Measurements from ENCODE around the gene ACSL4. TPM values are rescaled to one million over a fixed set of nuclear protein-coding genes. Genes with fewer than 3 reads are reported as not detected.

Gene ACSL4
- total RNA-seq, 1 donor from 2014 or later = 41.1 TPM

DNA sequence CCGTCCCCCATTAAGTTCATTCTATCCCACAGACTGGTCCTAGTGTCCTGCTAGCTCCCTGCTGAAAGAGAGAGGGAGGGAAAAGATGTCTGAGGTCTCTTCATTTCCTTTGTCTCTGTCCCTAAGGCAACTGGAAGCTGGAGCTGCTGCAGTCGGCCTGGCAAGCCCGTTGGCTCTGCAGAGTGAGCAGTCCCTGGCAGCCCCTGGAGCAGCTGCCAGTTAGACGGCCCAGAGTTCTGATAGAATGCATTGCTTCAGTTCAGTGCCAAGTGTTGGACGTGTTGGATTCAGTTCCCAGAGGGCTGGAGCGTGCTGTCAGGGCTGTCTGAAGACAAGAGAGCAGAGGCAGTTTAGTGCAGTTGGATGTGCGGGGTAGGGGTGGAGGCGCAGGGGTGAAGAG lies 109.1 kb downstream of the ACSL4 start:
- Histone ChIP-seq H3K9me3 (replicated peaks) (no peaks in the 10 kb centered on the region), H3K27me3 (ENCODE audit: low read depth) (no peaks in the 10 kb centered on the region), H3K27ac (replicated peaks) (peak overlapping the region; percentile 5), H3K4me1 (no peaks in the 10 kb centered on the region), H3K4me3 (no peak overlapping the region), H3K36me3 (no peaks in the 10 kb centered on the region)
- TF ChIP-seq, protein P1, sequence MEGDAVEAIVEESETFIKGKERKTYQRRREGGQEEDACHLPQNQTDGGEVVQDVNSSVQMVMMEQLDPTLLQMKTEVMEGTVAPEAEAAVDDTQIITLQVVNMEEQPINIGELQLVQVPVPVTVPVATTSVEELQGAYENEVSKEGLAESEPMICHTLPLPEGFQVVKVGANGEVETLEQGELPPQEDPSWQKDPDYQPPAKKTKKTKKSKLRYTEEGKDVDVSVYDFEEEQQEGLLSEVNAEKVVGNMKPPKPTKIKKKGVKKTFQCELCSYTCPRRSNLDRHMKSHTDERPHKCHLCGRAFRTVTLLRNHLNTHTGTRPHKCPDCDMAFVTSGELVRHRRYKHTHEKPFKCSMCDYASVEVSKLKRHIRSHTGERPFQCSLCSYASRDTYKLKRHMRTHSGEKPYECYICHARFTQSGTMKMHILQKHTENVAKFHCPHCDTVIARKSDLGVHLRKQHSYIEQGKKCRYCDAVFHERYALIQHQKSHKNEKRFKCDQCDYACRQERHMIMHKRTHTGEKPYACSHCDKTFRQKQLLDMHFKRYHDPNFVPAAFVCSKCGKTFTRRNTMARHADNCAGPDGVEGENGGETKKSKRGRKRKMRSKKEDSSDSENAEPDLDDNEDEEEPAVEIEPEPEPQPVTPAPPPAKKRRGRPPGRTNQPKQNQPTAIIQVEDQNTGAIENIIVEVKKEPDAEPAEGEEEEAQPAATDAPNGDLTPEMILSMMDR (IDR thresholded peaks at IDR 0.05; ENCODE audit: borderline replicate concordance) = no peak
- intact Hi-C loops (cut with micrococcal nuclease) = no loop called here
- peak; percentile 16 for DNase-seq

DNA sequence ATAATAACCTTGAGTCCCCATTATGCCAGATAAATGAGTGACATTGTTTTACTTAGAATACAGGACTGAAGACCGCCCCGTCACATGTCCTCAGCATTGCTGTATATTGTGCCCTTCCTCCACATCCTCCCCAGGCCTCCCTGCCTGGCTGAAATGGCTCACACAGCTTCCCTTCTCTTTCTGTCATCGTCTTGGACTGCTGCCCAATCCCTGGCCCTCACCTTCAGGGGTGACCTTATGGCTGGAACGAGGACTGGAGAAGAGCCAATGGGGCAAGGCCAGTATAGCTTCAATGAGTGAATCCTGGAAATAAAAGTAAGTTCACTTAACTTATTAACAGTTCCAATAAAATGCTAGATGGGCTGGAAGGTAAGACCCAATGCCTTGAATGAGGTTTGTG lies 110.8 kb downstream of the ACSL4 start:
- TF ChIP-seq, protein P1 (IDR thresholded peaks at IDR 0.05; ENCODE audit: borderline replicate concordance) = no peak
- Histone ChIP-seq H3K27me3 (ENCODE audit: low read depth) (no peaks in the 10 kb centered on the region), H3K4me3 (no peak overlapping the region), H3K36me3 (no peaks in the 10 kb centered on the region), H3K4me1 (no peaks in the 10 kb centered on the region), H3K27ac (replicated peaks) (no peak overlapping the region), H3K9me3 (replicated peaks) (no peaks in the 10 kb centered on the region)
- intact Hi-C loops (cut with micrococcal nuclease) = no loop called here
- peak; percentile 31 for DNase-seq

DNA sequence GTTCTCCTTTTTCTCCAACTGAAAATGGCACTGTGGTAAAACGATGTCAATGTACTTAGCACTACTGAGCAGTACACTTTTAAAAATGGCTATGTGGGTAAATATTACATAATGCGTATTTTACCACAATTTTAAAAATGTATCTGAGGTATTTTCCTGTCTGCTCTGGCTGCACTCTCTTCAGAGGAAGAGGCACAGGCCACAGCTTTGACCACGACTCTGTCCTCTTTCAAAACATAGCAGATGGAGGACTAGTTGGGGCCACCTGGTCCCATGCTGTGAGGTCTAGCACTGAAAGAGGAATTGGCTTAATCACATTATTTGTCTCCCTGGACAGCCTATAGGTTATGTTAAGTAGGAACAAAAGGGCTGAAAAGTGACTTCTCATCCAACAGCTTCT lies 113.3 kb downstream of the ACSL4 start:
- H3K27me3 ChIP-seq (ENCODE audit: low read depth) = no peaks in the 10 kb centered on the region
- intact Hi-C loops (cut with micrococcal nuclease) = no loop called here
- no peak overlapping the region for H3K4me3 ChIP-seq
- no peaks in the 10 kb centered on the region for H3K36me3 ChIP-seq
- no peaks in the 10 kb centered on the region for H3K4me1 ChIP-seq
- no peak for DNase-seq
- TF ChIP-seq, protein P1 (IDR thresholded peaks at IDR 0.05; ENCODE audit: borderline replicate concordance) = no peak
- H3K9me3 ChIP-seq (replicated peaks) = no peaks in the 10 kb centered on the region
- H3K27ac ChIP-seq (replicated peaks) = no peak overlapping the region

DNA sequence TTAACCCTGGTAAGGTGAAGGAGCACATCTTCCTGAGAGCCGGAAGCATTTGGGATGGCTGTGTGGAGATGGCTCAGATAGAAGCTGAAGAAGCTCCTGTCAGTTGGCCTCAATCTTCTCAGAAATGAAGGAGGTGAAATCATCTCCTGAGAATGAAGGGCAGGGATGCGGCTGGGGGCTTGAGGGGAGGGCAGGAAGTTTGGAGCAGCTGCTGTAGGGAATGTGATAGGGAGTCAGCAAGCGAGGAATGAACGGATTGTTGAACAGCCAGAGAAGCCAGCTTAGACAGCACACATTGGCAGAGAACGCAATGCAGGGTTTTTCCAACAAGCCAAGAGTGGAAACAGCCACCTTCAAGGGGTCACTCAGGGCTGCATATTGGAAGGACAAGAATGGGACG lies 118.1 kb downstream of the ACSL4 start:
- Histone ChIP-seq H3K27ac (replicated peaks) (no peak overlapping the region), H3K4me1 (no peaks in the 10 kb centered on the region), H3K4me3 (no peak overlapping the region), H3K27me3 (ENCODE audit: low read depth) (no peaks in the 10 kb centered on the region), H3K36me3 (no peaks in the 10 kb centered on the region), H3K9me3 (replicated peaks) (no peaks in the 10 kb centered on the region)
- no peak for DNase-seq
- intact Hi-C loops (cut with micrococcal nuclease) = no loop called here
- TF ChIP-seq, protein P1 (IDR thresholded peaks at IDR 0.05; ENCODE audit: borderline replicate concordance) = no peak

DNA sequence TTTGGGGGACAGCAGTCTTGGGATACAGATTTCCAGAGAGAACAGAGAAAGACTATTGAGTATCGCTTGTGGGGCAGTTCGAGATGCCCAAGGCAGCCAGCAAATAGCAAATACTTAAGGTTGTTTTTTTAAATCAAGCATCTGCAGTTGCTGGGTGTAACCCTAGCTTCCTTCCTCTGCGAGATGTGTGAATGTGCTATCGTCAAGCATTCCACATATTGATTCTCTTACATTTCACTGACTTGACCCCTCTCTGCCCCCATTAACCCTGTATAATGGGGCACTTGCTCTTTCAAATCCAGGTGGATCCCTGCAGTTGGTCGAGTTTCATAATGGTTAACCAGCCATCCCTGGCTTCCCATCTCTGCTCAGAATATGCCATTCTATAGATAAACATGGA lies 131.6 kb downstream of the ACSL4 start:
- TF ChIP-seq, protein P1 (IDR thresholded peaks at IDR 0.05; ENCODE audit: borderline replicate concordance) = no peak
- DNase-seq = no peak
- H3K4me1 ChIP-seq = no peaks in the 10 kb centered on the region
- intact Hi-C loops (cut with micrococcal nuclease) = no loop called here
- peaks cover 12% of the 10 kb centered on the region for H3K27me3 ChIP-seq (ENCODE audit: low read depth)
- no peaks in the 10 kb centered on the region for H3K36me3 ChIP-seq
- H3K9me3 ChIP-seq (replicated peaks) = no peaks in the 10 kb centered on the region
- H3K4me3 ChIP-seq = no peak overlapping the region
- H3K27ac ChIP-seq (replicated peaks) = no peak overlapping the region

DNA sequence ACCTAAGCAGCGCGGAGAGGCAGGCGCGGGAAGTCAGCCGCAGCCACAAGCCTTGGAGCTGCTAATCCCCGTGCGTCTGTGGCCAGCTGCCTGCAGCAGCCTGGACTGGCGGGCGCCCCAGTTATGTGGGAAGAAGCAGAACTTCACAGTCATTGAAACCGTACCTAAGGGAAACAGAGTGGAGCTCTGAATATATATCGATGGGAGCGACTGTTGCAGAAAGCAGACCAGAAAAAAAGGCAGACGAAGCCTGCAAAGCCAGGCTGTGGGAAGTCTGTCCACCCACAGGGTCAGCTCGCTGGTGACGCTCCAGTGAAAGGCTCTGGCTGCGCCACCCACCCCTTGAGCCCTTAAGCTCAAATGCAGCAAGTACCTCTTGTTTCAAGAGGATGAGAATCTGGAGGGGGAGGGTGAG lies 132.8 kb downstream of the ACSL4 start:
- peaks cover 12% of the 10 kb centered on the region for H3K27me3 ChIP-seq (ENCODE audit: low read depth)

More for the DNA sequence above, 132.8 kb downstream of the ACSL4 start:
- intact Hi-C loops (cut with micrococcal nuclease) = no loop called here
- peak; percentile 18 for DNase-seq
- H3K27ac ChIP-seq (replicated peaks) = no peak overlapping the region
- H3K36me3 ChIP-seq = no peaks in the 10 kb centered on the region
- no peaks in the 10 kb centered on the region for H3K4me1 ChIP-seq
- H3K9me3 ChIP-seq (replicated peaks) = no peaks in the 10 kb centered on the region
- peak overlapping the region; percentile 6 for H3K4me3 ChIP-seq
- TF ChIP-seq, protein P1 (IDR thresholded peaks at IDR 0.05; ENCODE audit: borderline replicate concordance) = no peak

All from left ventricle myocardium inferior (tissue), 1 donor.